Liver (tissue), 9 donors: ENCODE data around the gene RTN4. TPM values are rescaled to one million over a fixed set of nuclear protein-coding genes. Genes with fewer than 3 reads are reported as not detected.

ENCODE experiments used
- DNase-seq: peaks from one replicate; pipeline ENCODE4 v3.0.0-alpha.2; 2017; ENCODE audit warnings: low spot score
- H3K27ac ChIP-seq, 2 donors: one replicate each; pipeline ENCODE4 v1.7.0; 2013; ENCODE audit warnings: inconsistent platforms in 2 of 2, low read length in 2 of 2, control low read depth in 1 of 2, low read depth in 1 of 2, mild to moderate bottlenecking in 1 of 2
- H3K27me3 ChIP-seq, 4 donors: one replicate each; pipeline versions ENCODE4 v1.6.1 to v1.7.0; 2013; ENCODE audit warnings: low read length in 3 of 4, inconsistent platforms in 1 of 4, mild to moderate bottlenecking in 1 of 4, moderate library complexity in 1 of 4; ENCODE audit not compliant: control insufficient read depth in 4 of 4, insufficient read depth in 4 of 4
- H3K36me3 ChIP-seq, 4 donors: one replicate each; pipeline versions ENCODE4 v1.6.1 to v1.7.0; 2013; ENCODE audit warnings: low read length in 3 of 4, mild to moderate bottlenecking in 3 of 4, low read depth in 1 of 4, moderate library complexity in 1 of 4; ENCODE audit not compliant: control insufficient read depth in 4 of 4, insufficient read depth in 3 of 4
- H3K4me1 ChIP-seq, 4 donors: one replicate each; pipeline versions ENCODE4 v1.6.1 to v1.7.0; 2013; ENCODE audit warnings: low read length in 3 of 4, mild to moderate bottlenecking in 3 of 4, moderate library complexity in 1 of 4; ENCODE audit not compliant: control insufficient read depth in 4 of 4, insufficient read depth in 4 of 4
- H3K4me3 ChIP-seq, 3 donors: one replicate each; pipeline versions ENCODE4 v1.6.1 to v1.7.0; 2013; ENCODE audit warnings: low read length in 3 of 3, control low read depth in 1 of 3, low read depth in 1 of 3, mild to moderate bottlenecking in 1 of 3
- H3K9ac ChIP-seq, 2 donors: one replicate each; pipeline ENCODE4 v1.7.0; 2013; ENCODE audit warnings: low read length in 2 of 2, mild to moderate bottlenecking in 2 of 2, moderate library complexity in 2 of 2, control low read depth in 1 of 2, low read depth in 1 of 2
- H3K9me3 ChIP-seq, 4 donors: one replicate each; pipeline versions ENCODE4 v1.6.1 to v1.7.0; 2013; ENCODE audit warnings: low read length in 3 of 4; ENCODE audit not compliant: control insufficient read depth in 4 of 4
- EGR1 ChIP-seq, 2 donors: IDR thresholded peaks; 2 replicates each; pipeline ENCODE4 v1.6.1; 2016 to 2018; ENCODE audit warnings: antibody characterized with exemption in 2 of 2, low read depth in 2 of 2
- FOXA1 ChIP-seq: IDR thresholded peaks from 2 replicates; pipeline ENCODE4 v1.6.1; 2016; ENCODE audit warnings: antibody characterized with exemption
- FOXA2 ChIP-seq: IDR thresholded peaks from 2 replicates; pipeline ENCODE4 v1.6.1; 2016; ENCODE audit warnings: antibody characterized with exemption
- GABPA ChIP-seq, 2 donors: IDR thresholded peaks in 1 of 2; conservative IDR thresholded peaks in 1 of 2; 2 replicates each; pipeline ENCODE4 v1.6.1; 2016; ENCODE audit warnings: antibody characterized with exemption in 2 of 2, mild to moderate bottlenecking in 1 of 2, moderate library complexity in 1 of 2
- HNF4A ChIP-seq, 2 donors: conservative IDR thresholded peaks; 2 replicates each; pipeline ENCODE4 v1.6.1; 2016; ENCODE audit warnings: antibody characterized with exemption in 2 of 2, mild to moderate bottlenecking in 2 of 2
- HNF4G ChIP-seq: IDR thresholded peaks from 2 replicates; pipeline ENCODE4 v1.6.1; 2016; ENCODE audit warnings: antibody characterized with exemption
- JUND ChIP-seq, 2 donors: IDR thresholded peaks; 2 replicates each; pipeline ENCODE4 v1.6.1; 2016; ENCODE audit warnings: antibody characterized with exemption in 2 of 2
- NR2F2 ChIP-seq: IDR thresholded peaks from 2 replicates; pipeline ENCODE4 v1.6.1; 2016; ENCODE audit warnings: antibody characterized with exemption
- RAD21 ChIP-seq, 2 donors: IDR thresholded peaks; 2 replicates each; pipeline ENCODE4 v1.6.1; 2016; ENCODE audit warnings: antibody characterized with exemption in 2 of 2, mild to moderate bottlenecking in 2 of 2
- RXRA ChIP-seq, 2 donors: IDR thresholded peaks; 2 replicates each; pipeline ENCODE4 v1.6.1; 2017 to 2018; ENCODE audit warnings: antibody characterized with exemption in 2 of 2, mild to moderate bottlenecking in 1 of 2
- SP1 ChIP-seq: IDR thresholded peaks from 2 replicates; pipeline ENCODE4 v1.6.1; 2018; ENCODE audit warnings: antibody characterized with exemption, mild to moderate bottlenecking
- TAF1 ChIP-seq: conservative IDR thresholded peaks from 2 replicates; pipeline ENCODE4 v1.6.1; 2016; ENCODE audit warnings: antibody characterized with exemption, mild to moderate bottlenecking
- YY1 ChIP-seq: IDR thresholded peaks from 2 replicates; pipeline ENCODE4 v1.6.1; 2016; ENCODE audit warnings: antibody characterized with exemption, mild to moderate bottlenecking
- WGBS: extraction: QIAGEN DNeasy Blood & Tissue Kit; methylation state at CpG from one replicate; pipeline ENCODE4 v1.1.7; 2013; 5-methylcytosine and 5-hydroxymethylcytosine counted together
- polyA plus RNA-seq, 2 donors: library from polyadenylated mRNA; stranded (reverse) in 1 of 2; unstranded in 1 of 2; fragments of 200-250 nt in 1 of 2; fragments of >200 nt in 1 of 2; fragmentation: Nextera tagmentation in 1 of 2; extraction: Ambion mirVana in 1 of 2; gene quantifications; one replicate each; pipeline versions ENCODE4 v1.2.1 to v1.2.3, GENCODE V29; 2013 to 2015
- total RNA-seq, 2 donors: library from RNA; depleted of rRNA; stranded (reverse); fragments of >200 nt; gene quantifications; one replicate each; pipeline ENCODE4 v1.2.3, GENCODE V29; 2014
- TF ChIP-seq, protein P1 (sequence below): IDR thresholded peaks from 2 replicates; pipeline ENCODE4 v1.6.1; 2016; ENCODE audit warnings: antibody characterized with exemption, mild to moderate bottlenecking
- TF ChIP-seq, protein P2 (sequence below): IDR thresholded peaks from 2 replicates; pipeline ENCODE4 v1.6.1; 2016; ENCODE audit warnings: antibody characterized with exemption
- TF ChIP-seq, protein P3 (sequence below): fragments of 150-350 bp; IDR thresholded peaks from 2 replicates; pipeline ENCODE4 v1.5.1; 2017; ENCODE audit warnings: improper control_type of control experiment, low read depth, low read length; ENCODE audit not compliant: missing input control
- TF ChIP-seq, protein P4 (sequence below): IDR thresholded peaks from 2 replicates; pipeline ENCODE4 v1.6.1; 2016; ENCODE audit warnings: antibody characterized with exemption
- TF ChIP-seq, protein P5 (sequence below): IDR thresholded peaks from 2 replicates; pipeline ENCODE4 v1.6.1; 2016; ENCODE audit warnings: antibody characterized with exemption
- donor health status: healthy.
- donor health status: healthy.
- donor health status: healthy.
- donor health status: healthy.
- donor health status: healthy.

The RTN4 gene
- total and polyA plus RNA-seq, 4 donors = 73.5 to 348 (median 151) TPM

GRCh38 chr2:54977149-54977548 is 73.1 kb downstream of the RTN4 start:
- Histone ChIP-seq H3K9ac (no peak overlapping the region), H3K4me1 (peaks cover 5 to 29% (median 14%) of the 10 kb centered on the region in 4 donors)
- no peak for DNase-seq

DNA sequence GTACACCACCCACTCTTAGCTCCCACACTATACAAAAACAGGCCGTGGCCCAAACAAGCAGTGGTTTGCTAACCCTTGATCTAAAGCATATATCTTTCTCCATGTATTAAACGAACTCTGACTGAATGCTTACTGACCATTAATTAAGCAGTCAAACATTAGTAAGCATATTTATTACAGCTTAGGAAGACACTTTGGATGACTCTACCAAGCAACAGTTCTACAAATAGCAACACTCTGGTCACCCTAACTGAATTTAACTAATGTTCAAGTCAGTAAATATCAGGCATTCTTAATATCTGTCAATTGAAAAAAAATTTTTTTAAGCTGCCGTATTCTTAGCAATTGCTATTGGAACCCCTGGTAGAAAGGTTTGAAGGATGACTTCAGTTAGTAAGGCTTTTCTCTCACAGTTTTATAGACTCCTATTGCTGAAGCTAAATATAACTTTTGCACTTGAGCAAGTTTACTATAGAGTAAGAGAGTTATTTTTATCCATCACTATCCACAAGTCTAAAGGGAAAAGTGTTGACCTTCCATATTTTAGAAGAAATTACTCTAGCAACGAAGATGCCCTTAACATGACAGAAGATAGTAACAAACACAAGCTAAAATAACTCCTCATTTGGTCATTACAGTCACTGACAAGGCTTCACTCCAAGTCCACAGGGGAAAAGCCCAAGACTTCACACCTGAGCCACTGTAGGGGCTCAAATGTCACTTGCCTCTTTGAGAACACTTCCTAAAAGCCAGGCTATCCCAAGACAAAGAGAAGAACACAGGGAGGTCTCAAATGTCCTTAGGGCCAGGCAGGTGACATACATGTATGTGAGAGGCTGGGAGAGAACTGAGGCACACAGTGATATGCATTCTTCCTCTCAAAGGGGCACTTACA is 74.4 kb downstream of the RTN4 start:
- no peak overlapping the region for H3K27ac ChIP-seq
- H3K4me3 ChIP-seq = no peak overlapping the region
- H3K9me3 ChIP-seq = no peaks in the 10 kb centered on the region
- H3K27me3 ChIP-seq = no peaks in the 10 kb centered on the region
- DNase-seq = no peak
- peaks cover 5 to 22% (median 9%) of the 10 kb centered on the region in 4 donors for H3K4me1 ChIP-seq
- no peak overlapping the region for H3K9ac ChIP-seq
- 89% methylated on average over 4 of the region's 4 CpGs for WGBS
- peaks cover 0 to 17% (median 11%) of the 10 kb centered on the region in 4 donors for H3K36me3 ChIP-seq
- TF ChIP-seq YY1 = no peak
- no peak for TF ChIP-seq RAD21 (IDR thresholded peaks at IDR 0.05)
- no peak for TF ChIP-seq RXRA (IDR thresholded peaks at IDR 0.05)
- TF ChIP-seq FOXA1 = no peak
- TF ChIP-seq GABPA (IDR thresholded peaks at IDR 0.05 in 1 of 2, conservative IDR thresholded peaks at IDR 0.05 in 1 of 2) = no peak
- no peak for TF ChIP-seq TAF1
- no peak for TF ChIP-seq JUND (IDR thresholded peaks at IDR 0.05)
- TF ChIP-seq, protein P1, sequence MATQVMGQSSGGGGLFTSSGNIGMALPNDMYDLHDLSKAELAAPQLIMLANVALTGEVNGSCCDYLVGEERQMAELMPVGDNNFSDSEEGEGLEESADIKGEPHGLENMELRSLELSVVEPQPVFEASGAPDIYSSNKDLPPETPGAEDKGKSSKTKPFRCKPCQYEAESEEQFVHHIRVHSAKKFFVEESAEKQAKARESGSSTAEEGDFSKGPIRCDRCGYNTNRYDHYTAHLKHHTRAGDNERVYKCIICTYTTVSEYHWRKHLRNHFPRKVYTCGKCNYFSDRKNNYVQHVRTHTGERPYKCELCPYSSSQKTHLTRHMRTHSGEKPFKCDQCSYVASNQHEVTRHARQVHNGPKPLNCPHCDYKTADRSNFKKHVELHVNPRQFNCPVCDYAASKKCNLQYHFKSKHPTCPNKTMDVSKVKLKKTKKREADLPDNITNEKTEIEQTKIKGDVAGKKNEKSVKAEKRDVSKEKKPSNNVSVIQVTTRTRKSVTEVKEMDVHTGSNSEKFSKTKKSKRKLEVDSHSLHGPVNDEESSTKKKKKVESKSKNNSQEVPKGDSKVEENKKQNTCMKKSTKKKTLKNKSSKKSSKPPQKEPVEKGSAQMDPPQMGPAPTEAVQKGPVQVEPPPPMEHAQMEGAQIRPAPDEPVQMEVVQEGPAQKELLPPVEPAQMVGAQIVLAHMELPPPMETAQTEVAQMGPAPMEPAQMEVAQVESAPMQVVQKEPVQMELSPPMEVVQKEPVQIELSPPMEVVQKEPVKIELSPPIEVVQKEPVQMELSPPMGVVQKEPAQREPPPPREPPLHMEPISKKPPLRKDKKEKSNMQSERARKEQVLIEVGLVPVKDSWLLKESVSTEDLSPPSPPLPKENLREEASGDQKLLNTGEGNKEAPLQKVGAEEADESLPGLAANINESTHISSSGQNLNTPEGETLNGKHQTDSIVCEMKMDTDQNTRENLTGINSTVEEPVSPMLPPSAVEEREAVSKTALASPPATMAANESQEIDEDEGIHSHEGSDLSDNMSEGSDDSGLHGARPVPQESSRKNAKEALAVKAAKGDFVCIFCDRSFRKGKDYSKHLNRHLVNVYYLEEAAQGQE = no peak
- TF ChIP-seq, protein P2, sequence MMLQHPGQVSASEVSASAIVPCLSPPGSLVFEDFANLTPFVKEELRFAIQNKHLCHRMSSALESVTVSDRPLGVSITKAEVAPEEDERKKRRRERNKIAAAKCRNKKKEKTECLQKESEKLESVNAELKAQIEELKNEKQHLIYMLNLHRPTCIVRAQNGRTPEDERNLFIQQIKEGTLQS = no peak
- TF ChIP-seq SP1 = no peak
- TF ChIP-seq NR2F2 = no peak
- no peak for TF ChIP-seq HNF4A (conservative IDR thresholded peaks at IDR 0.05)
- TF ChIP-seq EGR1 (IDR thresholded peaks at IDR 0.05; ENCODE audit: low read depth in 2 of 2) = no peak
- TF ChIP-seq, protein P3, sequence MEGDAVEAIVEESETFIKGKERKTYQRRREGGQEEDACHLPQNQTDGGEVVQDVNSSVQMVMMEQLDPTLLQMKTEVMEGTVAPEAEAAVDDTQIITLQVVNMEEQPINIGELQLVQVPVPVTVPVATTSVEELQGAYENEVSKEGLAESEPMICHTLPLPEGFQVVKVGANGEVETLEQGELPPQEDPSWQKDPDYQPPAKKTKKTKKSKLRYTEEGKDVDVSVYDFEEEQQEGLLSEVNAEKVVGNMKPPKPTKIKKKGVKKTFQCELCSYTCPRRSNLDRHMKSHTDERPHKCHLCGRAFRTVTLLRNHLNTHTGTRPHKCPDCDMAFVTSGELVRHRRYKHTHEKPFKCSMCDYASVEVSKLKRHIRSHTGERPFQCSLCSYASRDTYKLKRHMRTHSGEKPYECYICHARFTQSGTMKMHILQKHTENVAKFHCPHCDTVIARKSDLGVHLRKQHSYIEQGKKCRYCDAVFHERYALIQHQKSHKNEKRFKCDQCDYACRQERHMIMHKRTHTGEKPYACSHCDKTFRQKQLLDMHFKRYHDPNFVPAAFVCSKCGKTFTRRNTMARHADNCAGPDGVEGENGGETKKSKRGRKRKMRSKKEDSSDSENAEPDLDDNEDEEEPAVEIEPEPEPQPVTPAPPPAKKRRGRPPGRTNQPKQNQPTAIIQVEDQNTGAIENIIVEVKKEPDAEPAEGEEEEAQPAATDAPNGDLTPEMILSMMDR = no peak
- no peak for TF ChIP-seq HNF4G
- TF ChIP-seq, protein P4, sequence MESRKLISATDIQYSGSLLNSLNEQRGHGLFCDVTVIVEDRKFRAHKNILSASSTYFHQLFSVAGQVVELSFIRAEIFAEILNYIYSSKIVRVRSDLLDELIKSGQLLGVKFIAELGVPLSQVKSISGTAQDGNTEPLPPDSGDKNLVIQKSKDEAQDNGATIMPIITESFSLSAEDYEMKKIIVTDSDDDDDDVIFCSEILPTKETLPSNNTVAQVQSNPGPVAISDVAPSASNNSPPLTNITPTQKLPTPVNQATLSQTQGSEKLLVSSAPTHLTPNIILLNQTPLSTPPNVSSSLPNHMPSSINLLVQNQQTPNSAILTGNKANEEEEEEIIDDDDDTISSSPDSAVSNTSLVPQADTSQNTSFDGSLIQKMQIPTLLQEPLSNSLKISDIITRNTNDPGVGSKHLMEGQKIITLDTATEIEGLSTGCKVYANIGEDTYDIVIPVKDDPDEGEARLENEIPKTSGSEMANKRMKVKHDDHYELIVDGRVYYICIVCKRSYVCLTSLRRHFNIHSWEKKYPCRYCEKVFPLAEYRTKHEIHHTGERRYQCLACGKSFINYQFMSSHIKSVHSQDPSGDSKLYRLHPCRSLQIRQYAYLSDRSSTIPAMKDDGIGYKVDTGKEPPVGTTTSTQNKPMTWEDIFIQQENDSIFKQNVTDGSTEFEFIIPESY = no peak
- TF ChIP-seq, protein P5, sequence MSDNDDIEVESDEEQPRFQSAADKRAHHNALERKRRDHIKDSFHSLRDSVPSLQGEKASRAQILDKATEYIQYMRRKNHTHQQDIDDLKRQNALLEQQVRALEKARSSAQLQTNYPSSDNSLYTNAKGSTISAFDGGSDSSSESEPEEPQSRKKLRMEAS = no peak
- TF ChIP-seq FOXA2 = no peak

More at GRCh38 chr2:54977149-54977548, 73.1 kb downstream of the RTN4 start:
- Histone ChIP-seq H3K4me3 (no peak overlapping the region), H3K9me3 (no peaks in the 10 kb centered on the region), H3K27ac (no peak overlapping the region), H3K36me3 (peaks cover 1 to 13% (median 6%) of the 10 kb centered on the region in 4 donors), H3K27me3 (no peaks in the 10 kb centered on the region)
- TF ChIP-seq HNF4A (conservative IDR thresholded peaks at IDR 0.05) = no peak
- no peak for TF ChIP-seq EGR1 (IDR thresholded peaks at IDR 0.05; ENCODE audit: low read depth in 2 of 2)
- WGBS = 62% methylated on average over 2 of the region's 2 CpGs
